Body of pancreas (tissue), 4 donors: ENCODE data around the gene SYT6.

Source experiments
- CTCF ChIP-seq, 7 experiments: fragments of 450-650 bp in 4 of 7; fragments of 200-600 bp in 3 of 7; sonication (generic) in 3 of 7; IDR thresholded peaks; one replicate each; pipeline ENCODE4 v1.5.1; 2016 to 2019; ENCODE audit warnings: antibody characterized with exemption in 7 of 7
- POLR2A ChIP-seq, 3 donors: fragments of 450-650 bp; IDR thresholded peaks; one replicate each; pipeline ENCODE4 v1.6.1; 2016; ENCODE audit warnings: antibody characterized with exemption in 3 of 3, mild to moderate bottlenecking in 2 of 3

GRCh38 chr1:114097109-114097508, 56.6 kb downstream of the SYT6 start:
- TF ChIP-seq CTCF (IDR thresholded peaks at IDR 0.05), result no peak
- no peak for TF ChIP-seq POLR2A (IDR thresholded peaks at IDR 0.05)
